Aorta (tissue), 5 donors: ENCODE measurements around the gene PACSIN2. TPM values are rescaled to one million over a fixed set of nuclear protein-coding genes. Genes with fewer than 3 reads are reported as not detected.
A peak's percentile ranks its signal among the peaks of the same experiment; 100 is the strongest.

Source experiments
- ATAC-seq: fragments of 200-7000 bp; cut with Tn5 transposase; one replicate; pipeline ENCODE4 v1.9.1; 2022; ENCODE audit warnings: moderate library complexity; ENCODE audit not compliant: low FRiP score
- DNase-seq, 2 donors: peaks; one replicate each; pipeline ENCODE4 v3.0.0-alpha.2; 2020
- H3K27ac ChIP-seq, 2 donors: one replicate each; pipeline ENCODE4 v1.5.1; 2013; ENCODE audit warnings: low read length in 2 of 2, mild to moderate bottlenecking in 2 of 2, moderate library complexity in 2 of 2, control low read depth in 1 of 2, inconsistent platforms in 1 of 2, low read depth in 1 of 2
- H3K27me3 ChIP-seq, 2 donors: one replicate each; pipeline ENCODE4 v1.6.1; 2013; ENCODE audit warnings: control low read depth in 1 of 2, low read length in 1 of 2, mild to moderate bottlenecking in 1 of 2, moderate library complexity in 1 of 2; ENCODE audit not compliant: insufficient read depth in 2 of 2, control insufficient read depth in 1 of 2
- H3K36me3 ChIP-seq, 2 donors: one replicate each; pipeline ENCODE4 v1.6.1; 2013; ENCODE audit warnings: control low read depth in 1 of 2, low read length in 1 of 2, mild to moderate bottlenecking in 1 of 2; ENCODE audit not compliant: insufficient read depth in 2 of 2, control insufficient read depth in 1 of 2
- H3K4me1 ChIP-seq, 2 donors: one replicate each; pipeline ENCODE4 v1.6.1; 2013; ENCODE audit warnings: low read length in 2 of 2, control low read depth in 1 of 2, mild to moderate bottlenecking in 1 of 2, moderate library complexity in 1 of 2; ENCODE audit not compliant: insufficient read depth in 2 of 2, control insufficient read depth in 1 of 2
- H3K4me3 ChIP-seq, 2 donors: one replicate each; pipeline ENCODE4 v1.5.1; 2013; ENCODE audit warnings: low read length in 2 of 2, control low read depth in 1 of 2, mild to moderate bottlenecking in 1 of 2
- H3K9me3 ChIP-seq: one replicate; pipeline ENCODE4 v1.6.1; 2013; ENCODE audit warnings: mild to moderate bottlenecking, low read length; ENCODE audit not compliant: control insufficient read depth
- WGBS, 2 donors: extraction: QIAGEN DNeasy Blood & Tissue Kit; methylation state at CpG; one replicate each; pipeline ENCODE4 v1.1.7; 2013; 5-methylcytosine and 5-hydroxymethylcytosine counted together
- intact Hi-C, 2 donors: fragments of 100-400 bp; cut with DNase I; formaldehyde crosslinking; loops; one replicate each; pipeline versions ENCODE4 v1.14.2 to v1.15.0; 2022
- polyA plus RNA-seq, 2 donors: library from polyadenylated mRNA; stranded (reverse); fragments of 200-250 nt; gene quantifications; one replicate each; pipeline ENCODE4 v1.2.3, GENCODE V29; 2013
- total RNA-seq, 2 donors: library from RNA; stranded (reverse); fragmentation: NEBNext Ultra II Directional; extraction: Animal tissue kit (Norgen Biotek cat#: 25700); gene quantifications; one replicate each; pipeline ENCODE4 v1.2.1, GENCODE V29; 2021
- donor health status: healthy with polysubstance abuse.
- donor health status: Bipolar disorder and iron deficiency.
- donor health status: DM: no; HTN: no; CAD: no.
- donor health status: DM: no; HTN: no; CAD: no.
- donor health status: DM: yes; HTN: yes; CAD: no.

The PACSIN2 gene
- total and polyA plus RNA-seq, 4 donors = 50.5 to 127 (median 84.7) TPM

DNA sequence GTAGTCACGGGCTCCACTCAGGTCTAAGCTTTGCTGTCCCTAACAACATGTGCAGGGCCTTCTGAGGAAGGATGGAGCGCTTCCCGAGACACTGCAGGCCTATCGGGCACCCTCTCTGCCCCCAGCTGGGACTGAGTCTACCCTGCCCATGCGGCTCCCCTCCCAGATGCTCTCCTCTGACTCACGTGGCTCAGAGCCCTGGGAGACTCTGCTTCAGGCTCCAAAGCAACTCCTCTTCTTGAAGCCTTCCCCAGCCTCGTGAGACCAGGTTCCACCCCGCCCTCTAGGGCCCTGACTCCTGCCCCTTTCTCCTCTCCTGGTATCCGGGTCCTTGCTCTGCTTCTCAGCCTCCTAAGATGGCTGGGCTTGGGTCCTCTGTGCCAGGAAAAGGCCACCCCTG lies 129.5 kb downstream of the PACSIN2 start:
- no peak overlapping the region for H3K4me3 ChIP-seq
- no peaks in the 10 kb centered on the region for H3K9me3 ChIP-seq
- 57 to 65% methylated on average over 9 of the region's 9 CpGs for WGBS, 2 donors
- ATAC-seq = no peak
- peaks cover 7 to 18% of the 10 kb centered on the region in 2 donors for H3K36me3 ChIP-seq
- H3K27me3 ChIP-seq = no peaks in the 10 kb centered on the region
- H3K4me1 ChIP-seq = no peaks in the 10 kb centered on the region
- no peak for DNase-seq
- H3K27ac ChIP-seq = no peak overlapping the region
- intact Hi-C loops = no loop called here

DNA sequence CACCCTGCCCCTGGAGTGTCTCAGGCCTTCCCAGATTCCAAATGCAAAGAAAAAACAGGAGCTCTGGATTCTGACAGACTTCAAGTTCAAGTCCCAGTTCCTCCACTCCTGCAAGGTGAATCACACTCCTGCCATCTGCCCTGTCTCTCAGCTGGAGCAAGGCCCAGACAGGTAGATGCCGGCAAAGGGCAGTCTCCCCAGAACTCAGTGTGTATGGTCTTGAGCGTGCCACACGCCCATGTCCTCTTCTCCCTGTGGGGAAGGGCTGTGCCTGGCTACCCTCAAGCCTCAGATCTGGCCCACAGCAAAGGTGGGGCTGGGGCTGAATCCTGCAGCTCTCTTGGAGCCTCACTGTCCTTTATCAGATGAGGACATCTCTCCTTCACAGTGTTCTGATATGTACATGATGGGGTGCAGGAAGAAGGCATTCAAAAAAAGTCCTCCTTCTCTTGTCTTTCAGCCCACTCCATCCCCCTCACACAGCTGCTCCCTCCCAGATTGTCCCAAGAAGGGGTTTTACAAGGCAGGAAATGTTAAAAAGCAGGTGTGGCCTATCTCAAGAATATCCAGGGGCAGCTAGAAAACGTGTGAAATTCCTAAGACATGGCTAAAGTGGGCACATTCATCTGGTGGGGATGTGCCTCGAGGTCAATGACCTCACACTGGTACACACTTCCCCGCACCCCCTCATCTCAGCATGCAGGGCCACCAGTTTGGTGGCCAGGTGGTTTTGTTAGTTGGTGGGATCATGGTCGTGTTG lies 130.2 kb downstream of the PACSIN2 start:
- Histone ChIP-seq H3K9me3 (no peaks in the 10 kb centered on the region), H3K27ac (no peak overlapping the region), H3K4me3 (no peak overlapping the region), H3K36me3 (peaks cover 7 to 18% of the 10 kb centered on the region in 2 donors), H3K27me3 (no peaks in the 10 kb centered on the region), H3K4me1 (no peaks in the 10 kb centered on the region)
- intact Hi-C loops = no loop called here
- 76% methylated on average over 7 of the region's 7 CpGs for WGBS, 2 donors
- ATAC-seq (no peak), DNase-seq (no peak)

DNA sequence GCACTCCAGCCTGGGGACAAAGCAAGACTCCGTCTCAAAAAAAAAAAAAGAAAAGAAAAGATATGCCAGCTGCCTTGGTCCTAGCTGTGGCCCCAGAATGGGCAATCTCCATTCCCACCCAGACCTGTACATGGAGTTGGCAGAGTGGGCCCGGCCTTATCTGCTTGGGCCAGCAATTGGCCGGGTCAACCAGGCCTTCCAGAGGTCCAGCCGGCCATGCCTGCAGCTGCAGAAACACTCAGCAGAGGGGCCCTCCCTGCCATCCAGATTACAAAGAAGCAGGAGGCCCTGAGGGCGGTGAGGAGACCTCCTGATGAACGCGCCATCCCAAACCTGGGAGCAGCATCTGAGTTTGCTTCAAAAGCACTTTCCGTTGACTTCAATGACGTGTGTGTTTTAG lies 131.0 kb downstream of the PACSIN2 start:
- WGBS, 2 donors = 87 to 89% methylated on average over 9 of the region's 9 CpGs
- ATAC-seq = no peak
- Histone ChIP-seq H3K27ac (no peak overlapping the region), H3K9me3 (no peaks in the 10 kb centered on the region), H3K4me3 (no peak overlapping the region), H3K36me3 (peaks cover 7 to 18% of the 10 kb centered on the region in 2 donors), H3K27me3 (no peaks in the 10 kb centered on the region), H3K4me1 (no peaks in the 10 kb centered on the region)
- intact Hi-C loops = no loop called here
- no peak for DNase-seq

DNA sequence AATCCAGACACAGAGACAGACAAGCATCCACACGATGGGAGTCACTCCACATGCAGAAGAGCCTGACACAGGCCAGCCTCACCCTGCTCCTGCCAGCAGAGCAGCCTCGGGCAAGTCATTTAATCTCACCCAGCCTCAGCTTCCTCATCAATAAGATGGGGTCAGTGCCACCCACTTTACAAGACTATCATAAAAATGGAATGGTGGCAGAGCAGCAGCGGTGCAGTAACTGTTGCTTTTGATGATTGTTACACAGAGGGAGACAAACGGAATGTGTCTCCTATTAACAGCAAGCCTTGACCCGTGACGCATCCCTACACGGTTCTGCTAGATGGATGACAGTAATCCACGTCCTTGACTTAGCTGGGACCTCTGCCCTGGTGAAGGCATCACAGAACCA lies 131.8 kb downstream of the PACSIN2 start:
- no peak overlapping the region for H3K4me3 ChIP-seq
- ATAC-seq = no peak
- 76 to 78% methylated on average over 8 of the region's 8 CpGs for WGBS, 2 donors
- no peaks in the 10 kb centered on the region for H3K9me3 ChIP-seq
- no peak overlapping the region for H3K27ac ChIP-seq
- H3K36me3 ChIP-seq = peaks cover 7 to 13% of the 10 kb centered on the region in 2 donors
- no peaks in the 10 kb centered on the region for H3K27me3 ChIP-seq
- DNase-seq = no peak
- H3K4me1 ChIP-seq = no peaks in the 10 kb centered on the region
- intact Hi-C loops = no loop called here

DNA sequence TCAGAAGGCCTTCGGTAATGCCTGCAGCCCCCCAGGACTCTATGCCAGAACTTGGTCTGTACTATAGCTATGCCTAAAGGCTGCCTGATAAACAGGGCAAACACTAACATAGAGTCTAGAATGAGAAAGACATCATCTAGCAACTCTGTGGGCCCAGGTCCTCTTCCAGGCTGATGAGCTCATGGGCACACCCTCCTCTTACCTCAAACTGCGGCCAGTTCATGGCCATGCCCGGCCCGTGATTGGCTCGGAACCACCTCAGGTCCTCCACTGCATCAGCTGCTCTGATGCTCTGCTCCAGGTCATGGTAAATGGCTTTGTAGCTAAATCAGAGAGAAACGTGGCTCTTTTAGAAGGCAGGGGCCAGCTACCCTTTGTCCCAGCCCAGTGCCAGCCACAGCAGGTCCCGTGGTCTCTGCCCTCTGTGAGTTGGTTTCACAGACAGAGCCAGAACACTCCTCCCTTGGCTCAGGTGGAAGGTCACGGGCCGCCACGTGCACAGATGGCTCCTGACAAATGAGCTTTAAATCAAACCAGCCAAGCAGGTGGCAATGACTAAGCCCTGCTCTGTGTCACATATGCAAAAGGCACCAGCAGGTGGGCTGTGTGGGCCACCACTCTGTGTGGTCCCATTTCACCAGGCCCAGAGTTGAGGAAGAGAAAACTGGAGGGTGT lies 132.8 kb downstream of the PACSIN2 start:
- Histone ChIP-seq H3K4me3 (no peak overlapping the region), H3K9me3 (no peaks in the 10 kb centered on the region), H3K4me1 (no peaks in the 10 kb centered on the region), H3K36me3 (peaks cover 7 to 14% of the 10 kb centered on the region in 2 donors), H3K27me3 (no peaks in the 10 kb centered on the region), H3K27ac (no peak overlapping the region)
- DNase-seq (no peak), ATAC-seq (no peak)
- 81% methylated on average over 10 of the region's 10 CpGs for WGBS, 2 donors
- intact Hi-C loops = no loop called here

DNA sequence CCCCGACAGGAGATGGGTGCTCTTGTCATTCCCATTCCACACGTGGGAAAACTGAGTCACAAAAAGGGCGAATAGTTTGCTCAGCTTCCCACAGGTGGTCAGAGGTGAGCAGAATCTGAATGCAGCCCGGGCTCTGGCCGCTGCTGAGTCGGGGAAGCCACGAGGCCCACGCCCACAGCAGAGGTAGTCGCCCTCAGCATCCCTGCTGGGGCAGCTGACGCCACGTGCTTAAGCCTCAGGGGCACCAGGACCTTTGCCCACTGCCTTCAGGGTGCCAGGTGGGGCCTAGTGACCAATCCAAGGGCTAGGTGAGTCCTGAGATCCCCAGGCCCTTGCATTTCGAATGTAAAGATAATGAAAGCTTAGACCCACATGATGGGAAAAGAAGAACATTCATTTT lies 133.7 kb downstream of the PACSIN2 start:
- no peak overlapping the region for H3K4me3 ChIP-seq
- H3K27ac ChIP-seq = no peak overlapping the region
- peaks cover 7 to 16% of the 10 kb centered on the region in 2 donors for H3K36me3 ChIP-seq
- DNase-seq (no peak), ATAC-seq (no peak)
- intact Hi-C loops = no loop called here
- H3K4me1 ChIP-seq = no peaks in the 10 kb centered on the region
- no peaks in the 10 kb centered on the region for H3K9me3 ChIP-seq
- no peaks in the 10 kb centered on the region for H3K27me3 ChIP-seq
- WGBS, 2 donors = 87 to 89% methylated on average over 12 of the region's 12 CpGs

DNA sequence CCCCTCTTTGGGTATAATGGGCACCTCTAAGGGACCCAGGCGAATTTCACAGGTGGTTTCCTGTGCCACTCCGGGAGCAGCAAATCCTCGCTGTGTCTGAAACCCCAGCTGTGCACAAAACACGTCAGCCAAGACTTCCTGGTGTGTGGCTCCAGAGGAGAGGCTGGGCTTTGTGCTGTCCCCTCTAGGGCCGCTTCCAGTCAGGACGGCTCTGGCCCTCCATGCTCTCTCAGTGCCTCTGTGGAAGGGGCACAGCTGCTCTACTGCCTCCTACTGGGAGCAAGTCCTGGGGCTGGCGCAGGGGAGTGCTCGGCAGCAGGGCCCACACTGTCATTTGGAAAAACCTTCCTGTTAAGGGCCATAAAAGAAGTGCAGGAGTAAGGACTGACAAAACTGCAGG lies 134.1 kb downstream of the PACSIN2 start:
- Histone ChIP-seq H3K27ac (peak overlapping the region in 1 of 2 donors; percentile 14), H3K36me3 (peaks cover 7 to 17% of the 10 kb centered on the region in 2 donors), H3K4me3 (no peak overlapping the region), H3K4me1 (no peaks in the 10 kb centered on the region), H3K27me3 (no peaks in the 10 kb centered on the region), H3K9me3 (no peaks in the 10 kb centered on the region)
- ATAC-seq = no peak
- DNase-seq = no peak
- 74 to 77% methylated on average over 8 of the region's 8 CpGs for WGBS, 2 donors
- intact Hi-C loops = no loop called here

DNA sequence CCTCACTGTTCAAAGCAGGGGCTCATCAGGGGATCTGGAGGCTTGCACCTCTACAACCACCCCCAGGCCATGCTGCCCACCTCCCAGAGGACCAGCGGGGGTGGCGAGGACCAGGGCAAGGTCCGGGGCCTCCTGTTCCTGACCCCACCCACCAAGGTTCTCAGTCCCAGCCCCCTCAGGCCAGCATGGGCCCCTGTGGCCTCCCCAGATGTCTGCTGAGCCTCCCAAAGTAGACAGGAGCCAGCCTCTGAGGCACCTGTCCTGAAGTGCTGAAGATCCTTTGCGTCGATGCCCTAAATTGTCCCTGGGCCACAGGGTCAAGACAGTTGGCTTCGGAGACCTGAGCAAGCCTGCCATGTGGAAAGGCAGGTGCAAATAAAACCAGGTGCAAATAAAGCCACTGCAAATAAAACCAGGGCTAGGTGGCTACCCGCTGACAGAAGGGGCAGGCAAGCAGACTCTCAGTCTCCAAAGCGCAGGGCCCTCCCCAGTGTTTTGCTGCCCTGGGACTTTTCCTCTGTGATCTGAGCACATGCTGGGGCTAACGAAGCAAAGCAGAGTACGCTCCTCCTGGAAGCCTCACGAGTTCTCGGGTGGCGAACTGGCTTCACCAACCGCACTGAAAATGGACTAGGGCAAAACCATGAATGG lies 135.5 kb downstream of the PACSIN2 start:
- no peaks in the 10 kb centered on the region for H3K9me3 ChIP-seq
- H3K27ac ChIP-seq = no peak overlapping the region
- 88 to 92% methylated on average over 14 of the region's 14 CpGs for WGBS, 2 donors
- no peak overlapping the region for H3K4me3 ChIP-seq
- no peaks in the 10 kb centered on the region for H3K4me1 ChIP-seq
- peaks cover 7 to 18% of the 10 kb centered on the region in 2 donors for H3K36me3 ChIP-seq
- ATAC-seq (no peak), DNase-seq (no peak)
- intact Hi-C loops = no loop called here
- H3K27me3 ChIP-seq = no peaks in the 10 kb centered on the region
